Activated CD4-positive, alpha-beta T cell treated with anti-CD3 and anti-CD28 coated beads, Interleukin-2, amount 10 ng/mL, durations not matched to agents 7 days and 5 days (primary cell): ENCODE data around the gene URI1. TPM values are rescaled to one million over a fixed set of nuclear protein-coding genes. Genes with fewer than 3 reads are reported as not detected.

Source experiments
- CTCF ChIA-PET: fragments of 350-600 bp; sonication (Branson Sonifier 250); formaldehyde crosslinking; loops from one replicate; lab custom pipeline; 2021; ENCODE audit warnings: antibody characterized with exemption; lab: Charles Lee
- POLR2A ChIA-PET: fragments of 350-600 bp; sonication (Branson Sonifier 250); formaldehyde crosslinking; loops from one replicate; lab custom pipeline; 2021; ENCODE audit warnings: antibody characterized with exemption; lab: Charles Lee
- DNase-seq: peaks from one replicate; pipeline ENCODE4 v3.0.0-alpha.2; 2020
- H3K27ac Mint-ChIP-seq: one replicate; pipeline ENCODE4 v1.8.0; 2021; ENCODE audit warnings: mild to moderate bottlenecking, moderate library complexity, mixed read lengths
- H3K27me3 Mint-ChIP-seq: one replicate; pipeline ENCODE4 v1.8.0; 2021; ENCODE audit warnings: mixed read lengths
- H3K36me3 Mint-ChIP-seq: one replicate; pipeline ENCODE4 v1.8.0; 2021; ENCODE audit warnings: low read depth, mixed read lengths
- H3K4me1 Mint-ChIP-seq: one replicate; pipeline ENCODE4 v1.8.0; 2021; ENCODE audit warnings: mixed read lengths
- H3K4me3 Mint-ChIP-seq: one replicate; pipeline ENCODE4 v1.8.0; 2021; ENCODE audit warnings: mild to moderate bottlenecking, moderate library complexity, mixed read lengths
- H3K9me3 Mint-ChIP-seq: one replicate; pipeline ENCODE4 v1.8.0; 2021; ENCODE audit warnings: mixed read lengths
- total RNA-seq, 2 experiments: library from RNA; stranded (reverse); gene quantifications; one replicate each; pipeline ENCODE4 v1.2.3, GENCODE V29; 2021

URI1 gene
- total RNA-seq, 2 experiments from 2014 or later, result 54.8 to 54.9 TPM

GRCh38 chr19:29926031-29926430 is 16.0 kb upstream of the URI1 start:
- H3K4me1 Mint-ChIP-seq, result peaks cover 9% of the 10 kb centered on the region
- no peak for DNase-seq
- POLR2A ChIA-PET, result no interaction called here

GRCh38 chr19:29926801-29927200 is 15.2 kb upstream of the URI1 start:
- H3K4me1 Mint-ChIP-seq, result peaks cover 9% of the 10 kb centered on the region
- no peak for DNase-seq
- H3K36me3 Mint-ChIP-seq, result no peaks in the 10 kb centered on the region
- peaks cover 5% of the 10 kb centered on the region for H3K27me3 Mint-ChIP-seq
- ChIA-PET CTCF (no interaction called here), POLR2A (no interaction called here)
- H3K27ac Mint-ChIP-seq, result no peak overlapping the region
- no peaks in the 10 kb centered on the region for H3K9me3 Mint-ChIP-seq
- H3K4me3 Mint-ChIP-seq, result no peak overlapping the region

More at GRCh38 chr19:29926031-29926430, 16.0 kb upstream of the URI1 start:
- Mint-ChIP-seq H3K4me3 (no peak overlapping the region), H3K9me3 (no peaks in the 10 kb centered on the region), H3K27ac (no peak overlapping the region), H3K36me3 (no peaks in the 10 kb centered on the region), H3K27me3 (peaks cover 4% of the 10 kb centered on the region)
- CTCF ChIA-PET, result no interaction called here

- Mint-ChIP-seq H3K4me3 (no peak overlapping the region), H3K4me1 (peaks cover 9% of the 10 kb centered on the region), H3K27ac (no peak overlapping the region), H3K9me3 (no peaks in the 10 kb centered on the region), H3K27me3 (peaks cover 5% of the 10 kb centered on the region), H3K36me3 (no peaks in the 10 kb centered on the region)
- ChIA-PET POLR2A (no interaction called here), CTCF (interaction anchor here (0.6 kb wide), 1 partner anchor 122 kb away, joined by 4 read pairs; no protein-coding TSS in a partner anchor)
- DNase-seq, result no peak
Measured at GRCh38 chr19:29927944-29928625, 14.0 kb upstream of the URI1 start.

- CTCF ChIA-PET, result no interaction called here
- H3K27me3 Mint-ChIP-seq, result peaks cover 5% of the 10 kb centered on the region
- no peaks in the 10 kb centered on the region for H3K9me3 Mint-ChIP-seq
- no peak overlapping the region for H3K27ac Mint-ChIP-seq
- POLR2A ChIA-PET, result no interaction called here
- H3K4me3 Mint-ChIP-seq, result no peak overlapping the region
- H3K4me1 Mint-ChIP-seq, result peaks cover 9% of the 10 kb centered on the region
- no peak for DNase-seq
- no peaks in the 10 kb centered on the region for H3K36me3 Mint-ChIP-seq
Measured at GRCh38 chr19:29928831-29929230, 13.2 kb upstream of the URI1 start.

GRCh38 chr19:29934257-29934656 is 7.8 kb upstream of the URI1 start:
- H3K36me3 Mint-ChIP-seq, result peaks cover 13% of the 10 kb centered on the region
- H3K4me3 Mint-ChIP-seq, result no peak overlapping the region
- H3K27ac Mint-ChIP-seq, result no peak overlapping the region
- ChIA-PET POLR2A (no interaction called here), CTCF (no interaction called here)
- peaks cover 22% of the 10 kb centered on the region for H3K9me3 Mint-ChIP-seq
- no peak for DNase-seq
- H3K4me1 Mint-ChIP-seq, result no peaks in the 10 kb centered on the region
- H3K27me3 Mint-ChIP-seq, result peaks cover 5% of the 10 kb centered on the region

GRCh38 chr19:29934781-29935180 is 7.3 kb upstream of the URI1 start:
- peaks cover 5% of the 10 kb centered on the region for H3K27me3 Mint-ChIP-seq
- no peak for DNase-seq
- ChIA-PET POLR2A (no interaction called here), CTCF (interaction anchor here (0.6 kb wide), 1 partner anchor 52 kb away, joined by 4 read pairs; no protein-coding TSS in a partner anchor)
- no peak overlapping the region for H3K27ac Mint-ChIP-seq
- peaks cover 13% of the 10 kb centered on the region for H3K36me3 Mint-ChIP-seq
- H3K4me1 Mint-ChIP-seq, result no peaks in the 10 kb centered on the region
- peaks cover 24% of the 10 kb centered on the region for H3K9me3 Mint-ChIP-seq
- H3K4me3 Mint-ChIP-seq, result no peak overlapping the region

GRCh38 chr19:29936409-29936808 is 5.6 kb upstream of the URI1 start:
- CTCF ChIA-PET, result no interaction called here
- H3K9me3 Mint-ChIP-seq, result peaks cover 24% of the 10 kb centered on the region
- DNase-seq, result no peak
- H3K27me3 Mint-ChIP-seq, result peaks cover 2% of the 10 kb centered on the region
- H3K4me3 Mint-ChIP-seq, result no peak overlapping the region
- POLR2A ChIA-PET, result no interaction called here
- H3K4me1 Mint-ChIP-seq, result peaks cover 9% of the 10 kb centered on the region
- H3K27ac Mint-ChIP-seq, result no peak overlapping the region
- H3K36me3 Mint-ChIP-seq, result peaks cover 14% of the 10 kb centered on the region

GRCh38 chr19:29939628-29940027 is 2.4 kb upstream of the URI1 start:
- no peak overlapping the region for H3K4me3 Mint-ChIP-seq
- CTCF ChIA-PET, result no interaction called here

GRCh38 chr19:29940971-29941585 is 961 bp upstream of the URI1 start:
- DNase-seq, result no peak
- H3K27ac Mint-ChIP-seq, result peak overlapping the region; percentile 87
- CTCF ChIA-PET, result interaction anchor here (0.6 to 1.3 kb wide), 5 partner anchors 11 to 57 kb away, joined by 3 to 5 read pairs (median 3); no protein-coding TSS in a partner anchor
- no peaks in the 10 kb centered on the region for H3K27me3 Mint-ChIP-seq
- peak overlapping the region; percentile 81 for H3K4me3 Mint-ChIP-seq
- POLR2A ChIA-PET, result interaction anchor here (0.6 to 0.7 kb wide), 3 partner anchors 47 to 228 kb away, joined by 3 read pairs; no protein-coding TSS in a partner anchor
- peaks cover 19% of the 10 kb centered on the region for H3K9me3 Mint-ChIP-seq
- peaks cover 22% of the 10 kb centered on the region for H3K36me3 Mint-ChIP-seq
- H3K4me1 Mint-ChIP-seq, result peaks cover 34% of the 10 kb centered on the region

More at GRCh38 chr19:29939628-29940027, 2.4 kb upstream of the URI1 start:
- H3K36me3 Mint-ChIP-seq, result peaks cover 21% of the 10 kb centered on the region
- H3K4me1 Mint-ChIP-seq, result peaks cover 22% of the 10 kb centered on the region
- POLR2A ChIA-PET, result no interaction called here
- no peak for DNase-seq
- no peak overlapping the region for H3K27ac Mint-ChIP-seq
- peaks cover 19% of the 10 kb centered on the region for H3K9me3 Mint-ChIP-seq
- no peaks in the 10 kb centered on the region for H3K27me3 Mint-ChIP-seq

- Mint-ChIP-seq H3K27me3 (no peaks in the 10 kb centered on the region), H3K27ac (peak overlapping the region; percentile 94), H3K4me1 (peaks cover 46% of the 10 kb centered on the region), H3K4me3 (peak overlapping the region; percentile 96), H3K36me3 (peaks cover 21% of the 10 kb centered on the region), H3K9me3 (peaks cover 8% of the 10 kb centered on the region)
- POLR2A ChIA-PET, result no interaction called here
- peak; percentile 79 for DNase-seq
- CTCF ChIA-PET, result interaction anchor here (0.5 to 1.2 kb wide), 6 partner anchors 71 to 397 kb away, joined by 3 read pairs; no protein-coding TSS in a partner anchor
Measured at GRCh38 chr19:29942404-29943261, 594 bp downstream of the URI1 start.

- peaks cover 52% of the 10 kb centered on the region for H3K4me1 Mint-ChIP-seq
- DNase-seq, result no peak
- ChIA-PET POLR2A (no interaction called here), CTCF (no interaction called here)
- no peaks in the 10 kb centered on the region for H3K27me3 Mint-ChIP-seq
- H3K4me3 Mint-ChIP-seq, result peak overlapping the region; percentile 96
- H3K36me3 Mint-ChIP-seq, result peaks cover 26% of the 10 kb centered on the region
- H3K27ac Mint-ChIP-seq, result peak overlapping the region; percentile 79
- peaks cover 7% of the 10 kb centered on the region for H3K9me3 Mint-ChIP-seq
Measured at GRCh38 chr19:29943615-29944014, 1.6 kb downstream of the URI1 start.

GRCh38 chr19:29944390-29945012 is 2.5 kb downstream of the URI1 start:
- H3K27me3 Mint-ChIP-seq, result no peaks in the 10 kb centered on the region
- ChIA-PET POLR2A (interaction anchor here (0.9 kb wide), 1 partner anchor 61 kb away, joined by 3 read pairs; no protein-coding TSS in a partner anchor), CTCF (interaction anchor here (0.5 to 0.8 kb wide), 2 partner anchors 10 to 51 kb away, joined by 3 read pairs; no protein-coding TSS in a partner anchor)
- H3K4me1 Mint-ChIP-seq, result peaks cover 52% of the 10 kb centered on the region
- H3K4me3 Mint-ChIP-seq, result peak overlapping the region; percentile 41
- DNase-seq, result no peak
- peak overlapping the region; percentile 66 for H3K27ac Mint-ChIP-seq
- peaks cover 5% of the 10 kb centered on the region for H3K9me3 Mint-ChIP-seq
- H3K36me3 Mint-ChIP-seq, result peaks cover 29% of the 10 kb centered on the region
